Measurements from ENCODE around the gene HOXB5.

The HOXB5 gene

GRCh38 chr17:48624544-48625494, 31.2 kb upstream of the HOXB5 start:
- Mint-ChIP-seq H3K27me3 (peaks cover 45% of the 10 kb centered on the region), H3K36me3 (no peaks in the 10 kb centered on the region), H3K27ac (no peak overlapping the region), H3K9me3 (ENCODE audit: low read depth) (no peaks in the 10 kb centered on the region), H3K4me1 (ENCODE audit: low read depth) (peaks cover 8% of the 10 kb centered on the region), H3K4me3 (peak overlapping the region; percentile 87)

GRCh38 chr17:48624118-48624517, 30.5 kb upstream of the HOXB5 start:
- Mint-ChIP-seq H3K27me3 (peaks cover 43% of the 10 kb centered on the region), H3K9me3 (ENCODE audit: low read depth) (no peaks in the 10 kb centered on the region), H3K27ac (no peak overlapping the region), H3K4me1 (ENCODE audit: low read depth) (peaks cover 11% of the 10 kb centered on the region), H3K4me3 (peak overlapping the region; percentile 59), H3K36me3 (no peaks in the 10 kb centered on the region)

GRCh38 chr17:48623583-48623982, 30.0 kb upstream of the HOXB5 start:
- H3K27ac Mint-ChIP-seq, result no peak overlapping the region
- no peaks in the 10 kb centered on the region for H3K9me3 Mint-ChIP-seq (ENCODE audit: low read depth)
- peaks cover 16% of the 10 kb centered on the region for H3K4me1 Mint-ChIP-seq (ENCODE audit: low read depth)
- H3K27me3 Mint-ChIP-seq, result peaks cover 44% of the 10 kb centered on the region
- H3K36me3 Mint-ChIP-seq, result no peaks in the 10 kb centered on the region
- no peak overlapping the region for H3K4me3 Mint-ChIP-seq

GRCh38 chr17:48622857-48623256, 29.3 kb upstream of the HOXB5 start:
- H3K4me3 Mint-ChIP-seq, result no peak overlapping the region
- no peak overlapping the region for H3K27ac Mint-ChIP-seq
- H3K9me3 Mint-ChIP-seq (ENCODE audit: low read depth), result no peaks in the 10 kb centered on the region
- H3K4me1 Mint-ChIP-seq (ENCODE audit: low read depth), result peaks cover 21% of the 10 kb centered on the region
- peaks cover 43% of the 10 kb centered on the region for H3K27me3 Mint-ChIP-seq
- H3K36me3 Mint-ChIP-seq, result no peaks in the 10 kb centered on the region

GRCh38 chr17:48621410-48622392, 28.1 kb upstream of the HOXB5 start:
- no peaks in the 10 kb centered on the region for H3K9me3 Mint-ChIP-seq (ENCODE audit: low read depth)
- H3K27me3 Mint-ChIP-seq, result peaks cover 49% of the 10 kb centered on the region
- no peaks in the 10 kb centered on the region for H3K36me3 Mint-ChIP-seq
- no peak overlapping the region for H3K27ac Mint-ChIP-seq
- H3K4me1 Mint-ChIP-seq (ENCODE audit: low read depth), result peaks cover 24% of the 10 kb centered on the region
- H3K4me3 Mint-ChIP-seq, result no peak overlapping the region

GRCh38 chr17:48620461-48621139, 27.0 kb upstream of the HOXB5 start:
- Mint-ChIP-seq H3K27me3 (peaks cover 56% of the 10 kb centered on the region), H3K36me3 (no peaks in the 10 kb centered on the region), H3K27ac (no peak overlapping the region), H3K4me1 (ENCODE audit: low read depth) (peaks cover 24% of the 10 kb centered on the region), H3K4me3 (no peak overlapping the region), H3K9me3 (ENCODE audit: low read depth) (no peaks in the 10 kb centered on the region)

- H3K9me3 Mint-ChIP-seq (ENCODE audit: low read depth), result no peaks in the 10 kb centered on the region
- H3K36me3 Mint-ChIP-seq, result no peaks in the 10 kb centered on the region
- H3K27me3 Mint-ChIP-seq, result peaks cover 62% of the 10 kb centered on the region
- H3K27ac Mint-ChIP-seq, result no peak overlapping the region
- peaks cover 27% of the 10 kb centered on the region for H3K4me1 Mint-ChIP-seq (ENCODE audit: low read depth)
- peak overlapping the region; percentile 43 for H3K4me3 Mint-ChIP-seq
These were observed 26.4 kb upstream of the HOXB5 start for GRCh38 chr17:48619826-48620449.

GRCh38 chr17:48618256-48618896, 24.8 kb upstream of the HOXB5 start:
- H3K9me3 Mint-ChIP-seq (ENCODE audit: low read depth), result no peaks in the 10 kb centered on the region
- peaks cover 59% of the 10 kb centered on the region for H3K27me3 Mint-ChIP-seq
- no peak overlapping the region for H3K27ac Mint-ChIP-seq
- peak overlapping the region; percentile 68 for H3K4me3 Mint-ChIP-seq
- peaks cover 36% of the 10 kb centered on the region for H3K4me1 Mint-ChIP-seq (ENCODE audit: low read depth)
- no peaks in the 10 kb centered on the region for H3K36me3 Mint-ChIP-seq

- peak overlapping the region; percentile 66 for H3K27ac Mint-ChIP-seq
- H3K9me3 Mint-ChIP-seq (ENCODE audit: low read depth), result no peaks in the 10 kb centered on the region
- peaks cover 40% of the 10 kb centered on the region for H3K4me1 Mint-ChIP-seq (ENCODE audit: low read depth)
- H3K27me3 Mint-ChIP-seq, result peaks cover 55% of the 10 kb centered on the region
- no peaks in the 10 kb centered on the region for H3K36me3 Mint-ChIP-seq
- H3K4me3 Mint-ChIP-seq, result no peak overlapping the region
These were observed 24.1 kb upstream of the HOXB5 start for GRCh38 chr17:48617471-48618255.

GRCh38 chr17:48616717-48617470, 23.3 kb upstream of the HOXB5 start:
- Mint-ChIP-seq H3K36me3 (no peaks in the 10 kb centered on the region), H3K27me3 (peaks cover 51% of the 10 kb centered on the region), H3K4me1 (ENCODE audit: low read depth) (peaks cover 45% of the 10 kb centered on the region), H3K27ac (peak overlapping the region; percentile 66), H3K9me3 (ENCODE audit: low read depth) (no peaks in the 10 kb centered on the region), H3K4me3 (no peak overlapping the region)

- no peak overlapping the region for H3K27ac Mint-ChIP-seq
- peaks cover 51% of the 10 kb centered on the region for H3K4me1 Mint-ChIP-seq (ENCODE audit: low read depth)
These were observed 22.6 kb upstream of the HOXB5 start for GRCh38 chr17:48615963-48616716.

More at GRCh38 chr17:48615963-48616716, 22.6 kb upstream of the HOXB5 start:
- H3K27me3 Mint-ChIP-seq, result peaks cover 49% of the 10 kb centered on the region
- no peak overlapping the region for H3K4me3 Mint-ChIP-seq
- no peaks in the 10 kb centered on the region for H3K9me3 Mint-ChIP-seq (ENCODE audit: low read depth)
- H3K36me3 Mint-ChIP-seq, result no peaks in the 10 kb centered on the region
